HG03175 (cell line): ENCODE measurements around the gene CPAMD8.
"Not testable (repeated sequence)": the region's sequence is repeated elsewhere in the genome, so short reads cannot be mapped to it uniquely, and the experiment has no call there.

Source experiments
- ATAC-seq: cut with Tn5 transposase; IDR thresholded peaks from one replicate; pipeline ENCODE4 v1.9.1; 2021; ENCODE audit warnings: mild to moderate bottlenecking, moderate library complexity; ENCODE audit not compliant: unreplicated experiment

CPAMD8 gene

GRCh38 chr19:17041976-17042375, 15.4 kb upstream of the CPAMD8 start:
- ATAC-seq = no peak

- no peak for ATAC-seq
Observed at GRCh38 chr19:17037966-17038500, 11.4 kb upstream of the CPAMD8 start.

GRCh38 chr19:17037184-17037583, 10.6 kb upstream of the CPAMD8 start:
- ATAC-seq = no peak

- no peak for ATAC-seq
Observed at GRCh38 chr19:17036640-17037039, 10.0 kb upstream of the CPAMD8 start.

GRCh38 chr19:17035842-17036424, 9.3 kb upstream of the CPAMD8 start:
- ATAC-seq = no peak

GRCh38 chr19:17031741-17032140, 5.1 kb upstream of the CPAMD8 start:
- ATAC-seq = no peak

GRCh38 chr19:17027535-17027975, 945 bp upstream of the CPAMD8 start:
- no peak for ATAC-seq

GRCh38 chr19:17025991-17026658, 485 bp downstream of the CPAMD8 start:
- ATAC-seq = no peak

- no peak for ATAC-seq
Observed at GRCh38 chr19:17025361-17025760, 1.2 kb downstream of the CPAMD8 start.

- not testable (repeated sequence) for ATAC-seq
Observed at GRCh38 chr19:17024941-17025340, 1.7 kb downstream of the CPAMD8 start.

GRCh38 chr19:17023805-17024204, 2.8 kb downstream of the CPAMD8 start:
- ATAC-seq = no peak

- no peak for ATAC-seq
Observed at GRCh38 chr19:17022738-17023137, 3.9 kb downstream of the CPAMD8 start.

GRCh38 chr19:17021793-17022590, 4.6 kb downstream of the CPAMD8 start:
- ATAC-seq = no peak

- no peak for ATAC-seq
Observed at GRCh38 chr19:17021328-17021727, 5.3 kb downstream of the CPAMD8 start.

- ATAC-seq = no peak
Observed at GRCh38 chr19:17020823-17021222, 5.8 kb downstream of the CPAMD8 start.

GRCh38 chr19:17020385-17020784, 6.2 kb downstream of the CPAMD8 start:
- no peak for ATAC-seq

- not testable (repeated sequence) for ATAC-seq
Observed at GRCh38 chr19:17014212-17014861, 12.3 kb downstream of the CPAMD8 start.

GRCh38 chr19:17011485-17011884, 15.1 kb downstream of the CPAMD8 start:
- no peak for ATAC-seq

- no peak for ATAC-seq
Observed at GRCh38 chr19:17006579-17006978, 20.0 kb downstream of the CPAMD8 start.

- no peak for ATAC-seq
Observed at GRCh38 chr19:17005000-17005399, 21.6 kb downstream of the CPAMD8 start.

GRCh38 chr19:17004386-17004785, 22.2 kb downstream of the CPAMD8 start:
- no peak for ATAC-seq
